Measurements from ENCODE around the gene RBM4B. TPM values are rescaled to one million over a fixed set of nuclear protein-coding genes. Genes with fewer than 3 reads are reported as not detected.

The RBM4B gene
- total and polyA plus RNA-seq, 2 of the 13 experiments (the other 11 are each of a cell fraction or from before 2014, with no cell fraction given) = 25.8 to 32.4 TPM

GRCh38 chr11:66694732-66695207 is 17.1 kb upstream of the RBM4B start (continued):
- TF ChIP-seq ZUFSP (CRISPR knock-in tag; IDR thresholded peaks at IDR 0.05; ENCODE audit: borderline replicate concordance) = no peak
- TF ChIP-seq CCAR2 (optimal IDR thresholded peaks at IDR 0.05; ENCODE audit: low read depth, low read length) = no peak
- TF ChIP-seq BRCA1 (CRISPR knock-in tag; IDR thresholded peaks at IDR 0.05) = no peak
- TF ChIP-seq AFF4 (CRISPR knock-in tag; IDR thresholded peaks at IDR 0.05) = no peak
- no peak for TF ChIP-seq NCOR1 (IDR thresholded peaks at IDR 0.05; ENCODE audit: borderline replicate concordance, low read length)
- no peak for TF ChIP-seq AGO2 (optimal IDR thresholded peaks at IDR 0.05; ENCODE audit: low read depth, low read length)
- TF ChIP-seq ZBTB8A (CRISPR knock-in tag; IDR thresholded peaks at IDR 0.05; ENCODE audit: borderline replicate concordance, low read depth) = no peak
- no peak for TF ChIP-seq ZNF468 (CRISPR knock-in tag; IDR thresholded peaks at IDR 0.05)
- TF ChIP-seq UBTF (CRISPR knock-in tag; IDR thresholded peaks at IDR 0.05) = peak; percentile 57
- TF ChIP-seq SMARCC2 (IDR thresholded peaks at IDR 0.05) = no peak
- no peak for TF ChIP-seq PBX2 (CRISPR knock-in tag; IDR thresholded peaks at IDR 0.05)
- TF ChIP-seq MNT (IDR thresholded peaks at IDR 0.05) = no peak
- TF ChIP-seq ZNF350 (CRISPR knock-in tag; IDR thresholded peaks at IDR 0.05; ENCODE audit: borderline replicate concordance, low read depth) = peak; percentile 54; the same call in 1 of the 2 replicates
- TF ChIP-seq NFIB (CRISPR knock-in tag; IDR thresholded peaks at IDR 0.05; ENCODE audit: borderline replicate concordance) = no peak
- no peak for TF ChIP-seq SMYD3 (CRISPR knock-in tag; IDR thresholded peaks at IDR 0.05)
- TF ChIP-seq REXO4 (CRISPR knock-in tag; IDR thresholded peaks at IDR 0.05; ENCODE audit: borderline replicate concordance) = no peak
- TF ChIP-seq FLYWCH1 (CRISPR knock-in tag; IDR thresholded peaks at IDR 0.05) = no peak
- TF ChIP-seq FIP1L1 (IDR thresholded peaks at IDR 0.05; ENCODE audit: borderline replicate concordance, insufficient read depth, low read depth, low read length) = no peak
- no peak for TF ChIP-seq PLRG1 (conservative IDR thresholded peaks at IDR 0.05)
- TF ChIP-seq ASH2L (IDR thresholded peaks at IDR 0.05; ENCODE audit: insufficient read length, low read depth, low read length) = no peak

Data from HepG2 (cell line).